Natural killer cell (primary cell): Measurements from ENCODE around the gene AHRR. TPM values are rescaled to one million over a fixed set of nuclear protein-coding genes. Genes with fewer than 3 reads are reported as not detected.

Experiments
- ATAC-seq, 3 donors: fragments of 150-1000 bp in 2 of 3; fragments of 200-7000 bp in 1 of 3; cut with Tn5 transposase; 1 replicate in 1 of 3; 2 replicates in 2 of 3; pipeline ENCODE4 v1.10.0; 2021; ENCODE audit warnings: mild to moderate bottlenecking in 2 of 3, moderate library complexity in 2 of 3
- DNase-seq, 2 donors: peaks; one replicate each; pipeline versions ENCODE4 v3.0.0 to v3.0.0-alpha.2; 2013 to 2021; ENCODE audit warnings: mixed read lengths in 1 of 2
- H3K27ac ChIP-seq: one replicate; pipeline ENCODE4 v1.5.1; 2013; ENCODE audit warnings: mild to moderate bottlenecking, low read length
- H3K27me3 ChIP-seq: one replicate; pipeline ENCODE4 v1.6.1; 2013; ENCODE audit warnings: low read length; ENCODE audit not compliant: control insufficient read depth, insufficient read depth
- H3K36me3 ChIP-seq: one replicate; pipeline ENCODE4 v1.6.1; 2013; ENCODE audit warnings: low read length; ENCODE audit not compliant: control insufficient read depth, insufficient read depth
- H3K4me1 ChIP-seq: one replicate; pipeline ENCODE4 v1.6.1; 2013; ENCODE audit warnings: low read length; ENCODE audit not compliant: control insufficient read depth, insufficient read depth
- H3K4me3 ChIP-seq: one replicate; pipeline ENCODE4 v1.5.1; 2013; ENCODE audit warnings: low read length
- H3K9me3 ChIP-seq: one replicate; pipeline ENCODE4 v1.6.1; 2013; ENCODE audit warnings: low read length; ENCODE audit not compliant: control insufficient read depth, insufficient read depth
- H3K27ac Mint-ChIP-seq, 2 donors: one replicate each; pipeline ENCODE4 v1.8.0; 2022; ENCODE audit warnings: mild to moderate bottlenecking in 2 of 2, mixed read lengths in 2 of 2, moderate library complexity in 1 of 2
- H3K27me3 Mint-ChIP-seq, 2 donors: one replicate each; pipeline ENCODE4 v1.8.0; 2022; ENCODE audit warnings: low read depth in 2 of 2, mixed read lengths in 2 of 2
- H3K36me3 Mint-ChIP-seq: one replicate; pipeline ENCODE4 v1.8.0; 2022; ENCODE audit warnings: mixed read lengths
- H3K4me1 Mint-ChIP-seq, 2 donors: one replicate each; pipeline ENCODE4 v1.8.0; 2022; ENCODE audit warnings: mixed read lengths in 2 of 2
- H3K4me3 Mint-ChIP-seq: one replicate; pipeline ENCODE4 v1.8.0; 2022; ENCODE audit warnings: mild to moderate bottlenecking, moderate library complexity, mixed read lengths
- H3K9me3 Mint-ChIP-seq, 2 donors: one replicate each; pipeline ENCODE4 v1.8.0; 2022; ENCODE audit warnings: mixed read lengths in 2 of 2
- WGBS: methylation state at CpG from one replicate; pipeline ENCODE4 v1.1.7; 2013; ENCODE audit warnings: missing lambda C conversion rate; ENCODE audit not compliant: insufficient coverage; 5-methylcytosine and 5-hydroxymethylcytosine counted together
- intact Hi-C: fragments of 100-400 bp; cut with micrococcal nuclease; formaldehyde crosslinking; loops from one replicate; pipeline ENCODE4 v1.14.2; 2022
- total RNA-seq, 4 donors: library from RNA; stranded (reverse); fragments of 120-200 nt in 1 of 4; gene quantifications; one replicate each; pipeline versions ENCODE4 v1.2.3 to v1.2.4, GENCODE V29; 2013 to 2022
- TF ChIP-seq, protein P1 (sequence below): fragments of 200-600 bp; IDR thresholded peaks from one replicate; pipeline ENCODE4 v1.8.0; 2022; ENCODE audit warnings: antibody characterized with exemption

The AHRR gene
- total RNA-seq, 3 donors from 2014 or later (not counting 1 experiment from before 2014, with no cell fraction given): 0.88 to 1.4 (median 1.2) TPM

GRCh38 chr5:392431-392988, 71.0 kb downstream of the AHRR start:
- H3K9me3 Mint-ChIP-seq: no peaks in the 10 kb centered on the region
- intact Hi-C loops: no loop called here
- peak; percentile 53 to 74 (median 58) for ATAC-seq
- no peak overlapping the region for H3K27ac Mint-ChIP-seq
- no peak overlapping the region for H3K4me3 Mint-ChIP-seq
- H3K27me3 Mint-ChIP-seq: no peaks in the 10 kb centered on the region
- H3K27me3 ChIP-seq: no peaks in the 10 kb centered on the region
- peak in 1 of 2 donors; percentile 89 for DNase-seq
- H3K4me3 ChIP-seq: no peak overlapping the region
- peaks cover 6% of the 10 kb centered on the region for H3K4me1 ChIP-seq
- TF ChIP-seq, protein P1, sequence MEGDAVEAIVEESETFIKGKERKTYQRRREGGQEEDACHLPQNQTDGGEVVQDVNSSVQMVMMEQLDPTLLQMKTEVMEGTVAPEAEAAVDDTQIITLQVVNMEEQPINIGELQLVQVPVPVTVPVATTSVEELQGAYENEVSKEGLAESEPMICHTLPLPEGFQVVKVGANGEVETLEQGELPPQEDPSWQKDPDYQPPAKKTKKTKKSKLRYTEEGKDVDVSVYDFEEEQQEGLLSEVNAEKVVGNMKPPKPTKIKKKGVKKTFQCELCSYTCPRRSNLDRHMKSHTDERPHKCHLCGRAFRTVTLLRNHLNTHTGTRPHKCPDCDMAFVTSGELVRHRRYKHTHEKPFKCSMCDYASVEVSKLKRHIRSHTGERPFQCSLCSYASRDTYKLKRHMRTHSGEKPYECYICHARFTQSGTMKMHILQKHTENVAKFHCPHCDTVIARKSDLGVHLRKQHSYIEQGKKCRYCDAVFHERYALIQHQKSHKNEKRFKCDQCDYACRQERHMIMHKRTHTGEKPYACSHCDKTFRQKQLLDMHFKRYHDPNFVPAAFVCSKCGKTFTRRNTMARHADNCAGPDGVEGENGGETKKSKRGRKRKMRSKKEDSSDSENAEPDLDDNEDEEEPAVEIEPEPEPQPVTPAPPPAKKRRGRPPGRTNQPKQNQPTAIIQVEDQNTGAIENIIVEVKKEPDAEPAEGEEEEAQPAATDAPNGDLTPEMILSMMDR: no peak
- WGBS: 30% methylated on average over 30 of the region's 30 CpGs
- no peaks in the 10 kb centered on the region for H3K36me3 ChIP-seq
- H3K9me3 ChIP-seq: no peaks in the 10 kb centered on the region
- H3K4me1 Mint-ChIP-seq: peaks cover 0 to 13% of the 10 kb centered on the region in 2 donors
- H3K27ac ChIP-seq: no peak overlapping the region
- no peaks in the 10 kb centered on the region for H3K36me3 Mint-ChIP-seq

DNA sequence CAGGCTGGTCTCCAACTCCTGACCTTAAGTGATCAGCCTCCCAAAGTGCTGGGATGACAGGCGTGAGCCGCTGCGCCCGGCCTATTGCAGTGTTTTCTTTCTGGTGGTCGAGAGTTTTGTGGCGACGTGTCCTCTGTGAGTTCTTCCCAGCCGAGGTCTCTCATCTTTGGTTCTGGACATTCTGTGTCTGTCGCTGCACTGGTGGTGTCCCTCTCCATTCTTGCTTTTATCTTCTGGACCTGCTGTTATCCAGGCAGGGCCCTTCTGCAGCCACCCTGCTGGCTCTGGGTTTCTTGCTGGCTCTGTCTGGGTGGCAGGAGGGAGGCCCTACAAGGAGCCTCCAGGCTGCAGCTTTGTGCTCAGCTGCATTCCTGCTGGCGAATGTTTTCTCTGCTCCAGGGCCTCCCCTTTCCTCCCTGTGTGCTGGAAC, 72.3 kb downstream of the AHRR start:
- ATAC-seq (no peak), DNase-seq (no peak)
- H3K9me3 ChIP-seq: no peaks in the 10 kb centered on the region
- WGBS: 93% methylated on average over 10 of the region's 10 CpGs
- TF ChIP-seq, protein P1: no peak
- H3K4me3 ChIP-seq: no peak overlapping the region
- no peaks in the 10 kb centered on the region for H3K9me3 Mint-ChIP-seq
- H3K4me1 Mint-ChIP-seq: peaks cover 0 to 13% of the 10 kb centered on the region in 2 donors
- no peak overlapping the region for H3K27ac Mint-ChIP-seq
- H3K27me3 Mint-ChIP-seq: no peaks in the 10 kb centered on the region
- H3K4me3 Mint-ChIP-seq: no peak overlapping the region
- intact Hi-C loops: no loop called here
- peaks cover 6% of the 10 kb centered on the region for H3K4me1 ChIP-seq
- no peaks in the 10 kb centered on the region for H3K36me3 ChIP-seq
- H3K36me3 Mint-ChIP-seq: no peaks in the 10 kb centered on the region
- no peaks in the 10 kb centered on the region for H3K27me3 ChIP-seq
- H3K27ac ChIP-seq: no peak overlapping the region

DNA sequence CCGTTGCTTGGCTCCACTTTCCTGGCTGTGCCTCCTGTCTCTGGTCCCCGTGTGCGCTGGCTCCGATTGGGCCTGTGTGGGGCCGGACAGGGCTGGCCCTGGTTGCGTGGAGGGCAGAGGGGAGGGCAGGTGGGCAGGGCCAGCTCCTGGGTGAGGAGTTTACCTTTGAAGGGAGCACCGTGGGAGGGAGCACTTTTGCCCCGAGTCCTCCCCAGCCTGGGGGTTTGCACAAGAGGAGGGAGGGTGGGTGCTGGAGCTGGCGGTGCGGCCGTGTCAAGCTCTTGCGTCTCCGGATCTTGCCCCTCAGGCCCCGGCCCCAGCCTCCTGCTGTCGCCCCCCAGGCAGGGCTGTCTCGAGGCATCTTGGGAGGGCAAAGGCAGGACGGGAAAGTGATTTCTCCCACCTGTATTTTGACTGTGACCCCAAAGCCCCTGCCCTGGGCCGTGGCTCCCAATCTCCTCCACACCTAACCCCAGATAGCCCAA, 73.2 kb downstream of the AHRR start:
- H3K27ac ChIP-seq: no peak overlapping the region
- Mint-ChIP-seq H3K4me1 (peaks cover 1 to 17% of the 10 kb centered on the region in 2 donors), H3K36me3 (no peaks in the 10 kb centered on the region), H3K27me3 (peaks cover 0 to 4% of the 10 kb centered on the region in 2 donors), H3K9me3 (no peaks in the 10 kb centered on the region), H3K27ac (no peak overlapping the region), H3K4me3 (no peak overlapping the region)
- DNase-seq: no peak
- no peak for ATAC-seq
- no peaks in the 10 kb centered on the region for H3K9me3 ChIP-seq
- no peak overlapping the region for H3K4me3 ChIP-seq
- intact Hi-C loops: no loop called here
- TF ChIP-seq, protein P1: no peak
- WGBS: 93% methylated on average over 18 of the region's 18 CpGs
- H3K27me3 ChIP-seq: no peaks in the 10 kb centered on the region
- H3K4me1 ChIP-seq: peaks cover 9% of the 10 kb centered on the region
- no peaks in the 10 kb centered on the region for H3K36me3 ChIP-seq
